Activated CD4-positive, alpha-beta memory T cell treated with anti-CD3 and anti-CD28 coated beads for 36 hours (primary cell): Measurements from ENCODE around the gene SIAH3. TPM values are rescaled to one million over a fixed set of nuclear protein-coding genes. Genes with fewer than 3 reads are reported as not detected.

Source experiments
- CTCF ChIA-PET: fragments of 350-600 bp; sonication (Branson Sonifier 250); formaldehyde crosslinking; loops from one replicate; lab custom pipeline; 2021; ENCODE audit warnings: antibody characterized with exemption, inconsistent platforms; lab: Charles Lee
- POLR2A ChIA-PET: fragments of 350-600 bp; sonication (Branson Sonifier 250); formaldehyde crosslinking; loops from one replicate; lab custom pipeline; 2021; ENCODE audit warnings: antibody characterized with exemption; lab: Charles Lee
- DNase-seq: peaks from one replicate; pipeline ENCODE4 v3.0.0-alpha.2; 2020
- H3K27ac Mint-ChIP-seq: one replicate; pipeline ENCODE4 v1.8.0; 2021; ENCODE audit warnings: mixed read lengths
- H3K27me3 Mint-ChIP-seq: one replicate; pipeline ENCODE4 v1.8.0; 2021; ENCODE audit warnings: mixed read lengths
- H3K36me3 Mint-ChIP-seq: one replicate; pipeline ENCODE4 v1.8.0; 2021; ENCODE audit warnings: mixed read lengths
- H3K4me1 Mint-ChIP-seq: one replicate; pipeline ENCODE4 v1.8.0; 2021; ENCODE audit warnings: low read depth, mixed read lengths
- H3K4me3 Mint-ChIP-seq: one replicate; pipeline ENCODE4 v1.8.0; 2021; ENCODE audit warnings: mild to moderate bottlenecking, mixed read lengths
- H3K9me3 Mint-ChIP-seq: one replicate; pipeline ENCODE4 v1.8.0; 2021; ENCODE audit warnings: mixed read lengths
- intact Hi-C: fragments of 100-400 bp; cut with micrococcal nuclease; formaldehyde crosslinking; loops from one replicate; pipeline ENCODE4 v1.15.1; 2023
- total RNA-seq, 2 experiments: library from RNA; stranded (reverse); gene quantifications; one replicate each; pipeline ENCODE4 v1.2.3, GENCODE V29; 2021

Gene SIAH3
- total RNA-seq = under 1 TPM; 0.05 to 0.07 TPM

- Mint-ChIP-seq H3K27me3 (peaks cover 18% of the 10 kb centered on the region), H3K36me3 (peaks cover 2% of the 10 kb centered on the region)
These were observed at the start of gene SIAH3 for GRCh38 chr13:45851171-45851921. SIAH3 (minus strand) TSS chr13:45851753; CDS start chr13:45851629, 124 bp downstream.

GRCh38 chr13:45899406-45899805, 47.9 kb upstream of the SIAH3 start:
- ChIA-PET CTCF (no interaction called here), POLR2A (no interaction called here)
- intact Hi-C loops = no loop called here
- H3K27me3 Mint-ChIP-seq = peaks cover 4% of the 10 kb centered on the region
- no peaks in the 10 kb centered on the region for H3K4me1 Mint-ChIP-seq
- H3K9me3 Mint-ChIP-seq = no peaks in the 10 kb centered on the region
- no peak for DNase-seq
- no peak overlapping the region for H3K4me3 Mint-ChIP-seq
- no peak overlapping the region for H3K27ac Mint-ChIP-seq
- H3K36me3 Mint-ChIP-seq = no peaks in the 10 kb centered on the region

More at GRCh38 chr13:45851171-45851921, at the start of gene SIAH3:
- Mint-ChIP-seq H3K4me3 (peak within 1 kb of the TSS; percentile 76), H3K27ac (no peak within 1 kb of the TSS), H3K9me3 (peaks cover 13% of the 10 kb centered on the region), H3K4me1 (peaks cover 48% of the 10 kb centered on the region)
- ChIA-PET CTCF (no interaction called here), POLR2A (no interaction called here)
- intact Hi-C loops = no loop called here
- DNase-seq = peak; percentile 41

GRCh38 chr13:45897562-45897961, 46.0 kb upstream of the SIAH3 start:
- H3K27ac Mint-ChIP-seq = no peak overlapping the region
- no peaks in the 10 kb centered on the region for H3K36me3 Mint-ChIP-seq
- no peak overlapping the region for H3K4me3 Mint-ChIP-seq
- intact Hi-C loops = no loop called here
- no peaks in the 10 kb centered on the region for H3K4me1 Mint-ChIP-seq
- POLR2A ChIA-PET = no interaction called here
- H3K9me3 Mint-ChIP-seq = no peaks in the 10 kb centered on the region
- no peak for DNase-seq
- CTCF ChIA-PET = no interaction called here
- H3K27me3 Mint-ChIP-seq = peaks cover 4% of the 10 kb centered on the region

GRCh38 chr13:45896285-45896684, 44.7 kb upstream of the SIAH3 start:
- no peak for DNase-seq
- Mint-ChIP-seq H3K9me3 (no peaks in the 10 kb centered on the region), H3K4me1 (no peaks in the 10 kb centered on the region), H3K27ac (no peak overlapping the region), H3K27me3 (peaks cover 9% of the 10 kb centered on the region), H3K4me3 (no peak overlapping the region), H3K36me3 (no peaks in the 10 kb centered on the region)
- ChIA-PET POLR2A (no interaction called here), CTCF (no interaction called here)
- intact Hi-C loops = no loop called here

- H3K36me3 Mint-ChIP-seq = no peaks in the 10 kb centered on the region
- ChIA-PET CTCF (no interaction called here), POLR2A (no interaction called here)
- no peaks in the 10 kb centered on the region for H3K9me3 Mint-ChIP-seq
- no peak for DNase-seq
- H3K4me3 Mint-ChIP-seq = no peak overlapping the region
- no peak overlapping the region for H3K27ac Mint-ChIP-seq
- H3K4me1 Mint-ChIP-seq = no peaks in the 10 kb centered on the region
- intact Hi-C loops = no loop called here
- peaks cover 9% of the 10 kb centered on the region for H3K27me3 Mint-ChIP-seq
These were observed 44.3 kb upstream of the SIAH3 start for GRCh38 chr13:45895881-45896280.

- Mint-ChIP-seq H3K4me3 (no peak overlapping the region), H3K27ac (no peak overlapping the region), H3K9me3 (no peaks in the 10 kb centered on the region), H3K27me3 (peaks cover 5% of the 10 kb centered on the region), H3K36me3 (no peaks in the 10 kb centered on the region), H3K4me1 (no peaks in the 10 kb centered on the region)
- DNase-seq = no peak
- CTCF ChIA-PET = no interaction called here
- intact Hi-C loops = no loop called here
- POLR2A ChIA-PET = no interaction called here
These were observed 41.0 kb upstream of the SIAH3 start for GRCh38 chr13:45892513-45892912.

GRCh38 chr13:45889590-45890243, 38.2 kb upstream of the SIAH3 start:
- Mint-ChIP-seq H3K4me3 (no peak overlapping the region), H3K36me3 (no peaks in the 10 kb centered on the region), H3K27me3 (peaks cover 6% of the 10 kb centered on the region), H3K4me1 (no peaks in the 10 kb centered on the region), H3K27ac (no peak overlapping the region), H3K9me3 (no peaks in the 10 kb centered on the region)
- ChIA-PET POLR2A (no interaction called here), CTCF (no interaction called here)
- DNase-seq = no peak
- intact Hi-C loops = no loop called here

GRCh38 chr13:45886466-45886865, 34.9 kb upstream of the SIAH3 start:
- H3K27me3 Mint-ChIP-seq = peaks cover 4% of the 10 kb centered on the region
- ChIA-PET CTCF (no interaction called here), POLR2A (no interaction called here)
- no peaks in the 10 kb centered on the region for H3K4me1 Mint-ChIP-seq
- no peak overlapping the region for H3K27ac Mint-ChIP-seq
- intact Hi-C loops = no loop called here
- no peaks in the 10 kb centered on the region for H3K9me3 Mint-ChIP-seq
- no peaks in the 10 kb centered on the region for H3K36me3 Mint-ChIP-seq
- no peak for DNase-seq
- H3K4me3 Mint-ChIP-seq = no peak overlapping the region

GRCh38 chr13:45885194-45885593, 33.6 kb upstream of the SIAH3 start:
- DNase-seq = no peak
- H3K9me3 Mint-ChIP-seq = no peaks in the 10 kb centered on the region
- no peak overlapping the region for H3K4me3 Mint-ChIP-seq
- intact Hi-C loops = no loop called here
- H3K27ac Mint-ChIP-seq = no peak overlapping the region
- POLR2A ChIA-PET = no interaction called here
- H3K36me3 Mint-ChIP-seq = no peaks in the 10 kb centered on the region
- no peaks in the 10 kb centered on the region for H3K4me1 Mint-ChIP-seq
- CTCF ChIA-PET = no interaction called here
- peaks cover 3% of the 10 kb centered on the region for H3K27me3 Mint-ChIP-seq

- DNase-seq = no peak
- no peak overlapping the region for H3K4me3 Mint-ChIP-seq
- peaks cover 5% of the 10 kb centered on the region for H3K27me3 Mint-ChIP-seq
- no peaks in the 10 kb centered on the region for H3K36me3 Mint-ChIP-seq
- H3K4me1 Mint-ChIP-seq = no peaks in the 10 kb centered on the region
- POLR2A ChIA-PET = no interaction called here
- H3K27ac Mint-ChIP-seq = no peak overlapping the region
- intact Hi-C loops = no loop called here
- CTCF ChIA-PET = no interaction called here
- H3K9me3 Mint-ChIP-seq = no peaks in the 10 kb centered on the region
These were observed 31.1 kb upstream of the SIAH3 start for GRCh38 chr13:45882626-45883025.

- Mint-ChIP-seq H3K27me3 (peaks cover 5% of the 10 kb centered on the region), H3K4me1 (no peaks in the 10 kb centered on the region), H3K4me3 (no peak overlapping the region), H3K9me3 (no peaks in the 10 kb centered on the region), H3K36me3 (no peaks in the 10 kb centered on the region), H3K27ac (no peak overlapping the region)
- no peak for DNase-seq
- POLR2A ChIA-PET = no interaction called here
- intact Hi-C loops = no loop called here
- CTCF ChIA-PET = no interaction called here
These were observed 29.8 kb upstream of the SIAH3 start for GRCh38 chr13:45881353-45881752.

GRCh38 chr13:45880242-45880641, 28.7 kb upstream of the SIAH3 start:
- Mint-ChIP-seq H3K27ac (no peak overlapping the region), H3K4me1 (no peaks in the 10 kb centered on the region), H3K9me3 (no peaks in the 10 kb centered on the region), H3K4me3 (no peak overlapping the region), H3K27me3 (peaks cover 5% of the 10 kb centered on the region), H3K36me3 (no peaks in the 10 kb centered on the region)
- ChIA-PET CTCF (no interaction called here), POLR2A (no interaction called here)
- no peak for DNase-seq
- intact Hi-C loops = no loop called here

GRCh38 chr13:45879666-45880065, 28.1 kb upstream of the SIAH3 start:
- DNase-seq = no peak
- Mint-ChIP-seq H3K36me3 (no peaks in the 10 kb centered on the region), H3K4me1 (no peaks in the 10 kb centered on the region), H3K9me3 (no peaks in the 10 kb centered on the region), H3K4me3 (no peak overlapping the region), H3K27me3 (peaks cover 3% of the 10 kb centered on the region), H3K27ac (no peak overlapping the region)
- ChIA-PET POLR2A (no interaction called here), CTCF (no interaction called here)
- intact Hi-C loops = no loop called here
